Measurements from ENCODE around the gene LY9. TPM values are rescaled to one million over a fixed set of nuclear protein-coding genes. Genes with fewer than 3 reads are reported as not detected.

The LY9 gene
- total RNA-seq, 4 donors from 2014 or later, result 0.40 to 9.4 (median 1.8) TPM

DNA sequence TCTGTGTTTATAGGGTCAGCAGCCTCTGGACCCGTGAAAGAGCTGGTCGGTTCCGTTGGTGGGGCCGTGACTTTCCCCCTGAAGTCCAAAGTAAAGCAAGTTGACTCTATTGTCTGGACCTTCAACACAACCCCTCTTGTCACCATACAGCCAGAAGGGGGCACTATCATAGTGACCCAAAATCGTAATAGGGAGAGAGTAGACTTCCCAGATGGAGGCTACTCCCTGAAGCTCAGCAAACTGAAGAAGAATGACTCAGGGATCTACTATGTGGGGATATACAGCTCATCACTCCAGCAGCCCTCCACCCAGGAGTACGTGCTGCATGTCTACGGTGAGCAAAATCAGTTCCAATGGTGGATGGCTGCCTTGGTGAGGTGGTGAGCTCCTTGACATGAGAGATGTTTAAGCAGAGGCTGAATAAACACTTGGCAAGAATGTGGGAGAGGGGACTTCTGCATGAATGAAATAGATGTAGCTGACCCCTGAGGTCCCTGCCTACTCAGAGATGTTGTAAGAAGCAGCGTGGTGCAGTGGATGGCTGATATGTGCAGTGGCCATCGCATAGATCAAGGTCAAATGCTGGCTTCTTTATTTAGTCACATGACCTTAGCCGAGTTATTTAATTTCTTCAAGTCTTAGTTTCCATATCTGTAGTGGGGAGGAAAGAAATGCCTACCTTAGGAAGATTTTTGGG lies 47.6 kb upstream of the LY9 start:
- no peak for DNase-seq
- WGBS, 2 donors (ENCODE audit: low coverage in 1 of 2), result 86 to 90% methylated on average over 3 to 10 of the region's 10 CpGs
- Histone ChIP-seq H3K27me3 (no peaks in the 10 kb centered on the region), H3K36me3 (no peaks in the 10 kb centered on the region), H3K9me3 (no peaks in the 10 kb centered on the region), H3K4me3 (no peak overlapping the region), H3K4me1 (no peaks in the 10 kb centered on the region), H3K27ac (no peak overlapping the region)
- TF ChIP-seq CTCF (IDR thresholded peaks at IDR 0.05) (peak in 1 of 5 experiments; percentile 11), POLR2A (IDR thresholded peaks at IDR 0.05) (no peak), POLR2AphosphoS5 (IDR thresholded peaks at IDR 0.05) (no peak)
- in situ Hi-C loops (cut with MboI; ENCODE audit: low pct_ligation_motif_present in 1 of 4, low pct_unique_long_range_greater_than_20kb in 1 of 4, low sequenced_read_pairs in 3 of 4) (loop anchor here in 2 of 4 donors (25.0 kb wide), 1 partner anchor 214 kb away; the partner anchor contains the start of gene ITLN2 (in 2 of the 2)), intact Hi-C loops (cut with DNase I; ENCODE audit: low total_unique reads) (no loop called here)

- no peak for DNase-seq
- no peak for TF ChIP-seq CTCF (IDR thresholded peaks at IDR 0.05)
- no peak for TF ChIP-seq POLR2A (IDR thresholded peaks at IDR 0.05)
- no peak for TF ChIP-seq POLR2AphosphoS5 (IDR thresholded peaks at IDR 0.05)
- H3K27me3 ChIP-seq, result no peaks in the 10 kb centered on the region
- H3K27ac ChIP-seq, result no peak overlapping the region
- 92 to 98% methylated on average over 1 of the region's 1 CpG for WGBS, 2 donors (ENCODE audit: low coverage in 1 of 2)
- in situ Hi-C loops (cut with MboI; ENCODE audit: low pct_ligation_motif_present in 1 of 4, low pct_unique_long_range_greater_than_20kb in 1 of 4, low sequenced_read_pairs in 3 of 4), result loop anchor here in 2 of 4 donors (25.0 kb wide), 1 partner anchor 213 kb away; the partner anchor contains the start of gene ITLN2 (in 2 of the 2)
- intact Hi-C loops (cut with DNase I; ENCODE audit: low total_unique reads), result no loop called here
- H3K4me1 ChIP-seq, result no peaks in the 10 kb centered on the region
- no peaks in the 10 kb centered on the region for H3K36me3 ChIP-seq
- H3K4me3 ChIP-seq, result no peak overlapping the region
- H3K9me3 ChIP-seq, result no peaks in the 10 kb centered on the region
These were observed 47.1 kb upstream of the LY9 start for GRCh38 chr1:160748878-160749269.

DNA sequence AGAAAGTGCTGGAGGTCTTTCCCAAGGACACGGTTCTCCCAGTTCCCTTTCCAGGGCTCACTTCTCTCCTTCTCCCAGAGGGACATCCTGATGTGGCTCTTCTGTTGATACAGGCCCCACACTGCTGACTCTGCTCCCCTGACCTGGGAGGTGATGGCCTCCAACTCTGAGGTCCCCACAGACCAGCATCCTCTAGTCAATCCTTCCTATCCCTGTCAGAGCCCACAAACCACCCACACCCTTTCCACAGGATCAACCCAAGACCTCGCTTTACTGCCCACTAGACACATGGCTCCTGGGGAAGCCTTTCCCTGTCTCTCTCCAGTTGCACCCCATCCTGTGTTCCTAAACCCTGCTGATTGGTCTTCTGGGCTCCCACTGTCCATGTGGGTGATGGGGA lies 45.4 kb upstream of the LY9 start:
- no peak for TF ChIP-seq CTCF (IDR thresholded peaks at IDR 0.05)
- TF ChIP-seq POLR2A (IDR thresholded peaks at IDR 0.05), result no peak
- no peak for TF ChIP-seq POLR2AphosphoS5 (IDR thresholded peaks at IDR 0.05)
- TF ChIP-seq EP300 (IDR thresholded peaks at IDR 0.05; ENCODE audit: low read depth), result no peak
- 90 to 92% methylated on average over 2 of the region's 2 CpGs for WGBS, 2 donors (ENCODE audit: low coverage in 1 of 2)
- Histone ChIP-seq H3K4me3 (no peak overlapping the region), H3K4me1 (no peaks in the 10 kb centered on the region), H3K27ac (no peak overlapping the region), H3K36me3 (no peaks in the 10 kb centered on the region), H3K27me3 (no peaks in the 10 kb centered on the region), H3K9me3 (no peaks in the 10 kb centered on the region)
- intact Hi-C loops (cut with DNase I; ENCODE audit: low total_unique reads), result no loop called here
- in situ Hi-C loops (cut with MboI; ENCODE audit: low pct_ligation_motif_present in 1 of 4, low pct_unique_long_range_greater_than_20kb in 1 of 4, low sequenced_read_pairs in 3 of 4), result no loop called here
- DNase-seq, result no peak

GRCh38 chr1:160752406-160752805 lies 43.6 kb upstream of the LY9 start:
- no peak overlapping the region for H3K27ac ChIP-seq
- no peak for DNase-seq
- in situ Hi-C loops (cut with MboI; ENCODE audit: low pct_ligation_motif_present in 1 of 4, low pct_unique_long_range_greater_than_20kb in 1 of 4, low sequenced_read_pairs in 3 of 4) (no loop called here), intact Hi-C loops (cut with DNase I; ENCODE audit: low total_unique reads) (no loop called here)
- no peaks in the 10 kb centered on the region for H3K27me3 ChIP-seq
- TF ChIP-seq EP300 (IDR thresholded peaks at IDR 0.05; ENCODE audit: low read depth) (no peak), POLR2AphosphoS5 (IDR thresholded peaks at IDR 0.05) (no peak), POLR2A (IDR thresholded peaks at IDR 0.05) (no peak), CTCF (IDR thresholded peaks at IDR 0.05) (no peak)
- H3K36me3 ChIP-seq, result no peaks in the 10 kb centered on the region
- 85 to 90% methylated on average over 3 of the region's 3 CpGs for WGBS, 2 donors (ENCODE audit: low coverage in 1 of 2)
- no peaks in the 10 kb centered on the region for H3K4me1 ChIP-seq
- H3K9me3 ChIP-seq, result no peaks in the 10 kb centered on the region
- H3K4me3 ChIP-seq, result no peak overlapping the region
